GM15510 (cell line): ENCODE results near the gene CC2D2A.

Experiments
- POLR2A ChIP-seq: IDR thresholded peaks from 3 replicates; pipeline ENCODE4 v1.6.1; 2011; ENCODE audit warnings: borderline replicate concordance; ENCODE audit not compliant: insufficient read length; ENCODE audit errors: extremely low read depth

The CC2D2A gene

GRCh38 chr4:15556511-15557092 lies 86.9 kb downstream of the CC2D2A start:
- TF ChIP-seq POLR2A, result no peak

- no peak for TF ChIP-seq POLR2A
These were observed 88.3 kb downstream of the CC2D2A start for GRCh38 chr4:15557786-15558550.

- no peak for TF ChIP-seq POLR2A
These were observed 88.9 kb downstream of the CC2D2A start for GRCh38 chr4:15558561-15558960.

- no peak for TF ChIP-seq POLR2A
These were observed 92.4 kb downstream of the CC2D2A start for GRCh38 chr4:15562114-15562513.

GRCh38 chr4:15562623-15563022 lies 92.9 kb downstream of the CC2D2A start:
- TF ChIP-seq POLR2A, result no peak

GRCh38 chr4:15563871-15564270 lies 94.2 kb downstream of the CC2D2A start:
- no peak for TF ChIP-seq POLR2A

GRCh38 chr4:15568821-15569220 lies 99.1 kb downstream of the CC2D2A start:
- TF ChIP-seq POLR2A, result no peak

- TF ChIP-seq POLR2A, result no peak
These were observed 100.1 kb downstream of the CC2D2A start for GRCh38 chr4:15569746-15570145.

- TF ChIP-seq POLR2A, result no peak
These were observed 106.3 kb downstream of the CC2D2A start for GRCh38 chr4:15575966-15576365.

- TF ChIP-seq POLR2A, result no peak
These were observed 107.8 kb downstream of the CC2D2A start for GRCh38 chr4:15577508-15577907.

- TF ChIP-seq POLR2A, result no peak
These were observed 115.1 kb downstream of the CC2D2A start for GRCh38 chr4:15584785-15585184.

- no peak for TF ChIP-seq POLR2A
These were observed 115.6 kb downstream of the CC2D2A start for GRCh38 chr4:15585331-15585730.

GRCh38 chr4:15586066-15586465 lies 116.4 kb downstream of the CC2D2A start:
- TF ChIP-seq POLR2A, result no peak

- TF ChIP-seq POLR2A, result no peak
These were observed 118.0 kb downstream of the CC2D2A start for GRCh38 chr4:15587649-15588048.

- TF ChIP-seq POLR2A, result no peak
These were observed 123.1 kb downstream of the CC2D2A start for GRCh38 chr4:15592799-15593198.

- TF ChIP-seq POLR2A, result no peak
These were observed 129.0 kb downstream of the CC2D2A start for GRCh38 chr4:15598644-15599043.
